Osteoblast (primary cell): ENCODE measurements around the gene COX18. TPM values are rescaled to one million over a fixed set of nuclear protein-coding genes. Genes with fewer than 3 reads are reported as not detected.
A peak's percentile ranks its signal among the peaks of the same experiment; 100 is the strongest.

Experiments used
- DNase-seq: peaks from one replicate; pipeline ENCODE4 v3.0.0; 2011; ENCODE audit warnings: low spot score, mixed read lengths; ENCODE audit not compliant: insufficient read length; ENCODE audit errors: missing footprints
- H2AFZ ChIP-seq: 2 replicates; pipeline ENCODE4 v1.6.0; 2011; ENCODE audit warnings: mild to moderate bottlenecking, low read length
- H3K27ac ChIP-seq: 2 replicates; pipeline ENCODE4 v1.5.1; 2011; ENCODE audit warnings: mild to moderate bottlenecking, low read depth, low read length, moderate library complexity
- H3K27me3 ChIP-seq: 2 replicates; pipeline ENCODE4 v1.6.0; 2012; ENCODE audit warnings: mild to moderate bottlenecking, control low read depth, inconsistent platforms, low read length, moderate library complexity; ENCODE audit not compliant: insufficient read depth
- H3K36me3 ChIP-seq: 2 replicates; pipeline ENCODE4 v1.5.1; 2011; ENCODE audit warnings: mild to moderate bottlenecking, low read length, control low read depth, moderate library complexity; ENCODE audit not compliant: insufficient read depth
- H3K4me1 ChIP-seq: 2 replicates; pipeline ENCODE4 v1.5.1; 2011; ENCODE audit warnings: mild to moderate bottlenecking, low read length, control low read depth, moderate library complexity; ENCODE audit not compliant: insufficient read depth
- H3K4me2 ChIP-seq: 2 replicates; pipeline ENCODE4 v1.6.0; 2011; ENCODE audit warnings: mild to moderate bottlenecking, low read length; ENCODE audit not compliant: insufficient read depth
- H3K4me3 ChIP-seq: fragments of 200-600 bp; sonication (generic); 3 replicates; pipeline ENCODE4 v1.5.1; 2012; ENCODE audit warnings: mild to moderate bottlenecking, low read length, inconsistent platforms; ENCODE audit not compliant: insufficient read depth
- H3K79me2 ChIP-seq: 2 replicates; pipeline ENCODE4 v1.6.0; 2012; ENCODE audit warnings: mild to moderate bottlenecking, low read length, control low read depth, inconsistent platforms; ENCODE audit not compliant: insufficient read depth
- H3K9me3 ChIP-seq: 2 replicates; pipeline ENCODE4 v1.5.1; 2011; ENCODE audit warnings: low read depth, low read length, control low read depth
- H4K20me1 ChIP-seq: 2 replicates; pipeline ENCODE4 v1.6.0; 2012; ENCODE audit warnings: mild to moderate bottlenecking, low read length, control low read depth; ENCODE audit not compliant: insufficient read depth
- total RNA-seq: library from RNA; depleted of rRNA; stranded (reverse); fragments of >200 nt; gene quantifications from 2 replicates; pipeline ENCODE4 v1.2.3, GENCODE V29; 2012
- TF ChIP-seq, protein P1 (sequence below): IDR thresholded peaks from 2 replicates; pipeline ENCODE4 v1.5.1; 2011; ENCODE audit warnings: mild to moderate bottlenecking, low read depth, low read length, moderate library complexity; ENCODE audit errors: extremely low read depth

COX18 gene
- total RNA-seq, 1 donor = 29.0 TPM

DNA sequence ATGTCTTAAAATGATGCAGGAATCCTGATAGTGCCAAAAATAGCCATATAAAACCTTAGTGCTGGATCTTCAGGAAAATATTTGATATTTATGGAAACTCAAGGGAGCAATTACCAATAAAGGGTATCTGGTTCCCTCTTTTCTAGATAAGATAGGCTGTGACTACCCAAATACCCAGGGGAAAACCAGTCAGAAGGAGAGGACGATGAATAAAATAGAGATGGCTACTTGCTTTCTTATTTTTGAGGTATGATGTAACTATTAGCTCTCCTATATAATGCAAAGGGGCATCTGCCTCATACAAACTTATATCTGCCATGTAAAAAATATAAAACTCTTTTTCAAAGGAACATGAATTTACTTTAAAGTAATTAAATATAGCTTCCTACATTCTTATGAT, 23.4 kb upstream of the COX18 start:
- no peak for DNase-seq
- Histone ChIP-seq H3K9me3 (no peaks in the 10 kb centered on the region), H3K4me2 (no peak overlapping the region), H4K20me1 (peaks cover 2% of the 10 kb centered on the region), H3K27me3 (no peaks in the 10 kb centered on the region), H3K4me1 (no peaks in the 10 kb centered on the region), H3K79me2 (peaks cover 22% of the 10 kb centered on the region), H3K27ac (no peak overlapping the region), H2AFZ (no peak overlapping the region), H3K36me3 (peaks cover 73% of the 10 kb centered on the region), H3K4me3 (no peak overlapping the region)
- TF ChIP-seq, protein P1, sequence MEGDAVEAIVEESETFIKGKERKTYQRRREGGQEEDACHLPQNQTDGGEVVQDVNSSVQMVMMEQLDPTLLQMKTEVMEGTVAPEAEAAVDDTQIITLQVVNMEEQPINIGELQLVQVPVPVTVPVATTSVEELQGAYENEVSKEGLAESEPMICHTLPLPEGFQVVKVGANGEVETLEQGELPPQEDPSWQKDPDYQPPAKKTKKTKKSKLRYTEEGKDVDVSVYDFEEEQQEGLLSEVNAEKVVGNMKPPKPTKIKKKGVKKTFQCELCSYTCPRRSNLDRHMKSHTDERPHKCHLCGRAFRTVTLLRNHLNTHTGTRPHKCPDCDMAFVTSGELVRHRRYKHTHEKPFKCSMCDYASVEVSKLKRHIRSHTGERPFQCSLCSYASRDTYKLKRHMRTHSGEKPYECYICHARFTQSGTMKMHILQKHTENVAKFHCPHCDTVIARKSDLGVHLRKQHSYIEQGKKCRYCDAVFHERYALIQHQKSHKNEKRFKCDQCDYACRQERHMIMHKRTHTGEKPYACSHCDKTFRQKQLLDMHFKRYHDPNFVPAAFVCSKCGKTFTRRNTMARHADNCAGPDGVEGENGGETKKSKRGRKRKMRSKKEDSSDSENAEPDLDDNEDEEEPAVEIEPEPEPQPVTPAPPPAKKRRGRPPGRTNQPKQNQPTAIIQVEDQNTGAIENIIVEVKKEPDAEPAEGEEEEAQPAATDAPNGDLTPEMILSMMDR = no peak

DNA sequence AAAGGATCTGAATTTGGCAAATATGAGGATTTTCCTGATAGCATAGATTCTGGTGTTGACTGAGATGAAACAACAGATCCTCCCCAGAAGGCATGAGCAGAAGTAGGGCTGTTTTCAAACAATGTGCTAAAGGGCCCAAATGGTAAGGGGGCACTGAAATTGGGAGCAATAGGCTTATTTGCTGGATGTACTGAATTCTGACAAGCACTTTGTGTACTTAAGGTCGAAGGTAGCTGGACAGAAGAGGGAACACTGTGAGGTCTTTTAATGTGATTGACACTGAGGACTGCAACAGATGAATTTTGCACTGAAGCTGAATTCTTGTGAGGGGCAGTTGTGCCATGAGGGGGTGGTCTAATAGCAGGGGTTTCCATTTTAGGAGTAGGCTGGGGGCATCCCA, 21.2 kb upstream of the COX18 start:
- peaks cover 54% of the 10 kb centered on the region for H3K36me3 ChIP-seq
- H3K79me2 ChIP-seq = peaks cover 34% of the 10 kb centered on the region
- no peaks in the 10 kb centered on the region for H3K4me1 ChIP-seq
- H3K27me3 ChIP-seq = no peaks in the 10 kb centered on the region
- H3K4me2 ChIP-seq = no peak overlapping the region
- peaks cover 2% of the 10 kb centered on the region for H4K20me1 ChIP-seq
- H3K4me3 ChIP-seq = no peak overlapping the region
- TF ChIP-seq, protein P1 = no peak
- DNase-seq = no peak
- H3K27ac ChIP-seq = no peak overlapping the region
- H3K9me3 ChIP-seq = no peaks in the 10 kb centered on the region
- no peak overlapping the region for H2AFZ ChIP-seq

DNA sequence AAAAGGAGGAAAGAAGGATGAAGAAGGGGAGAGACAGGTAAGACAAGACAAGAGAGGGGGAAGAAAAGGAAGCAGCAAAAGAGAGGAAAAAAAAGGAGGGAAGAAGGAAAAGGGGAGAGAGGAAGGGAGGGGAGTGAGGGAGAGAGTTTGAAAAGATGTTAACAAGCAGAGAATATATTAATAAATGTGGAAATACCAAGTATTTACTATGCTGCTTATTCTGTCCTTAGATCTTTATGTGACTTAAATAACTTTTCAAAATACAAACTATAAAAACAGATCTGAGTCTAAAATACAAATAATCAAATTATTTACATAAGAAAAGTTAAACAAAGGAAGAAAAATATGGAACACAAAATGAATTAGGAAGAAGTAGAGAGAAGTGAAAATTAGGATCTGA, 18.4 kb upstream of the COX18 start:
- Histone ChIP-seq H3K4me1 (no peaks in the 10 kb centered on the region), H4K20me1 (peaks cover 2% of the 10 kb centered on the region), H3K79me2 (peaks cover 37% of the 10 kb centered on the region), H3K4me2 (no peak overlapping the region), H3K9me3 (no peaks in the 10 kb centered on the region), H2AFZ (no peak overlapping the region), H3K36me3 (peaks cover 48% of the 10 kb centered on the region), H3K4me3 (no peak overlapping the region), H3K27me3 (no peaks in the 10 kb centered on the region), H3K27ac (no peak overlapping the region)
- TF ChIP-seq, protein P1 = no peak
- no peak for DNase-seq

DNA sequence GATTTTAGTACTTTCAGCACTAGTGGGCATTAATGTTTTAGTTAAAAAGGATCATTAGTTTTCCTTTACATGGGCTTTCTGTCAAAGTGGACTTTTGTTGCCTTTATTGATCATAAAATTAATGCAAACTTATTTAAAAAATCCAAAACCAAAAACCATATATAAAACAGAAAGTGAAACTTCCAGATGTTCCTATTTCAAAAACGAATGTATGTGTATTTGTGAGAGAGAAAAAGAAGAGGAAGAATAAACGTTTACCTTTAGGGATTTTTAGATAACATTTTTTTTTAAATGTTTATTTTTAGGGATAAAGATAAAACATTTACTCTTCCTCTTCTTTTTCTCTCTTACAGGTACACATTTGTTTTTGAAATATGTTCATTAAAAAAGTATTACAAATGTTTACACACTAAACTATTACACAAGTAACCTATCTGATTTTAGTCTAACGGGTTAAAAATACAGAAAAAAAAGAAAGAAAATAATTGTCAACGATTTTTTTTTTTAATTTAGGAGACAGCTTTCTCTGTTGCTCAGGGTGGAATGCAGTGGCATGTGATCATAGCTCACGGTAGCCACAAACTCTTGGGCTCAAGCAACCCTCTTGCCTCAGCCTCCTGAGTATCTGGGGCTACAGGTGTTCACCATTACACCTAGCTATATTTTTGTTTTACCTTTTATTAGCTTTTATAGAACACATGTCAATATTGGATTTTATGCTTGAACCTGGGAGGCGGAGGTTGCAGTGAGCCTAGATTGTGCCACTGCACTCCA, 16.8 kb upstream of the COX18 start:
- Histone ChIP-seq H3K36me3 (peaks cover 36% of the 10 kb centered on the region), H3K4me1 (no peaks in the 10 kb centered on the region), H4K20me1 (no peaks in the 10 kb centered on the region), H3K27me3 (no peaks in the 10 kb centered on the region), H2AFZ (no peak overlapping the region), H3K4me3 (no peak overlapping the region), H3K9me3 (no peaks in the 10 kb centered on the region), H3K4me2 (peak overlapping the region; percentile 28), H3K79me2 (peaks cover 32% of the 10 kb centered on the region), H3K27ac (no peak overlapping the region)
- DNase-seq = no peak
- TF ChIP-seq, protein P1 = no peak
